ENCODE results near the gene GPX4. TPM values are rescaled to one million over a fixed set of nuclear protein-coding genes. Genes with fewer than 3 reads are reported as not detected.

GPX4 gene
- polyA plus RNA-seq, 4 donors, result 240 to 321 (median 259) TPM

DNA sequence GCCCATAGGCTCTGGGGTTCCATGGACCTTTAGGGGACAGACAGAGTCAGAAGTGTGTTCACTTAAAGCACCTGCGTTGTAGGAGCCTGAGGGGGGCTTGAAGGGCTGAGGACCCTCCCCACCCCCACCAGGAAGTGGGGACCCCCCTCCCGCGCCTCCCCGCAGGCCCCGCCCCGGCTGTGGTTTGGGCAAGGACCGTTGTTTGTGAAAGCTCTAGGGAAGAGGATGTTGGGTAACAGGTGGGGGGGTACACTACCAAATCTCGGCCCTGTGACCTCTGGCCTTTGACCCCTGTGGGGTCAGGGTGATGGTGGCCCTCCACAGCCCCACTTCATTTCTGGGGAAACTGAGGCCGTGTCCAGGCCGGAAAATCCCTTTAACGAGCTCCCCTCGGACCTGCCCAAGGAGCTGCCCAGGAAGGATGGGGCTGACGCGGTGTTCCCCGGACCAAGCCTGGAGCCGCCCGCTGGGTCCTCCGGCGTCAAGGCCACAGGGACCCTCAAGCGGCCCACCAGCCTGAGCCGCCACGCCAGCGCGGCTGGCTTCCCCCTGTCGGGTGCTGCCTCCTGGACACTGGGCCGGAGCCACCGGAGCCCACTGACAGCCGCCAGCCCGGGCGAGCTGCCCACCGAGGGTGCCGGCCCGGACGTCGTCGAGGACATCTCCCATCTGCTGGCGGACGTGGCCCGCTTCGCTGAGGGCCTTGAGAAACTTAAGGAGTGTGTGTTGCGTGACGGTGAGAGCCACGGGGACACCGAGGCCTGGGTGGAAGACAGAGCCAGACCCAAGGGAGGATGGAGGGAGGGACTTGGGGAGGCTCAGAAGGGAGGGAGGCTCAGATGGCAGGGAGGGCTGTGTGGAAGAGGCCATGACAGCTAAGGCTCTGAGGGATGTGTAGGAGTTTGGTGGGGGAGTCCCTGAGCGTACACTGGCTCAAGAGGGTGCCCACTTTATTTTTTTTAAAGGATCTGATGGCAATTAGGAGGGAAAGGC is 35.5 kb upstream of the GPX4 start:
- no peak for DNase-seq (ENCODE audit: low read depth in 4 of 4, low spot score in 2 of 4)

DNA sequence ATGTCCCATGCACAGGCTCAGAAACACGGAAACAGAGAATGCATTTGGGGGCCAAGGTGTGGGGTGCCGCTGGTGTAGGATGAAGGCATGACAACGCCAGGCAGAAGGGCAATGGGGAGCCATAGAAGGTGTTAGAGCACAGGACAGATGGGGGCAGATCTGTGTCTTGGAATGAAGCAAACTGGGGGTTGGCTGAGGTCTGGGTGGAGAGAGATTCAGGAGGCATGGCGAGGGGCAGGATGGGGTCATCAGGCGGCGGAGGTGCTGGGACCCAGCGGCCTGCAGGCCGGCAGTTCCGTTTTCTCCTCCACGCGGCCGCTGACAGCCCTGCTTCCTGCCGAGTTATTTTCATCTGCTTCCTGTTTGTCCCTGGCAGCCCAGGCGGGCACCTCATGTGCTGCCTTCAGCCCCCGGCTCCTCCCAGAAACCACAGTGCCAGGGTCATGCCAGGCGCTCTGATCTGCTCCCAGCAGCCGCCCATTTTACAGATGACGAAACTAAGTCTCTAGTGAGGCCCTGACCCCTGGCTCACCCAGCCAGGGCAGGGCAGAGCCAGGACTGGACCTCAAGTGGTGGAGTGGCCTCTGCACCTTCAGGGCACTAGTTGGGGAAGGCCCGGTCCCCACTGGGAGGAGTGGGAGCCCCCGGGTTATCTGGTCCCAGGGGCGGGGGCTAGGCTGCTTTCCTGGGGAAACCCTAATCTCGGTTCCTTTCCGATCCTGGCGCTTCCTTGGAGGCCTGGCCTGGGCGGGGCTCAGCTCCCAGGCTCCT is 34.6 kb upstream of the GPX4 start:
- no peak for DNase-seq (ENCODE audit: low read depth in 4 of 4, low spot score in 2 of 4)

DNA sequence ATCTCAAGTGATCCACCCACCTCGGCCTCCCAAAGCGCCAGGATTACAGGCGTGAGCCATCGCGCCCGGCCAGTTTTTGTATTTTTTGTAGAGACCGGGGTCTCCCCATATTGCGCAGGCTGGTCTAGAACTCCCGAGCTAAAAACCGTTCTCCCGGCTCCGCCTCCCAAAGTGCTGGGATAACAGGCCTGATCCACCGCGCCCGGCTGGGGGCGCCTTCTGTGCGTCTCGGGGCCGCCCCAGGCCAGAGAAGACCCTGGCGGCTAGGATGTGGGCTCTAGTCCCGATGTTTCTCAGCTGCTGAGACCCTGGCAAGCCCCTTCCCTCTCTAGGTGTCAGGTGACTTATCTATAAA is 33.2 kb upstream of the GPX4 start:
- DNase-seq (ENCODE audit: low read depth in 4 of 4, low spot score in 2 of 4), result no peak

DNA sequence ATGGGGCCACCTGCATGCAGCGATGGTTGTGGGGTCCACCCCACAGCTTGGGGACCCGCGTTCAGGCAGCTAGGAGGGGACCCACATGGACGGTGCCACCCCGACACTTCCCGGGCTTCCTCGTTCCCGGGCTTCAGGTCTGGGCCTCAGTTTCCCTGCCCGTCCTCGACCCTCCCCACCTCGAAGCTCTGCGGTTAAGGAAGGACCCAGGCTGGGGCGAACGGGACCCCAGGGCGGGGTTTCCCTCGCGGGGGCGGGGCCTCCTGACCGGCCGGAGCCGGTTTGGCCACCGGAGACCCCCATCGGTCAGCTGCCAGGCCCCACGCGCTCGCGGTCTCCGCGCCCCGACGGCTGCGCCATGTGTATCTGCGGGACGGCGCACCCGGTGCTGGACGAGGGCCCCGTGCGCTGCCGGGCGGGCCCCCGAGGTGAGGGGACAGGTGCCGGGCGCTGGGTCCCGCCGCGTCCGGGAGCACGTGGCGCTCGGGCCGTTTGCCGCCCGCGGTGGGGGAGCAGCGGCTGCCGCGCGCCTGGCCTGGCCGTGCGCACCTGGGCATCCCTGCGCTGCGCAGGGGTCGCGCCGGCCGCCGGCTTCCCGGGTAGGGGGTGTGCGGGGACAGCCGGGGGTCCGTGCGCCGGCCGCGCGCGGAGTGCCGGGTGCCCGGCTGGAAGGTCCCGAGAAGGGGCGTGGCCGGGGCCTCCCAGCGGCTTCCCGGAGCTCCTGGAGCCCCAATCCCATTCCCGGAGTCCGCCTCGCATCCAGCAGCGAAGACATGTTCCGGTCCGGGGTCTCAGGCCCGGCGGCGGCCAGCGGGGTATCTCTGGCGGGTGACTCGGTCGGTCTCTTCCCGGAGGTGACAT is 32.6 kb upstream of the GPX4 start:
- DNase-seq (ENCODE audit: low read depth in 4 of 4, low spot score in 2 of 4), result no peak

DNA sequence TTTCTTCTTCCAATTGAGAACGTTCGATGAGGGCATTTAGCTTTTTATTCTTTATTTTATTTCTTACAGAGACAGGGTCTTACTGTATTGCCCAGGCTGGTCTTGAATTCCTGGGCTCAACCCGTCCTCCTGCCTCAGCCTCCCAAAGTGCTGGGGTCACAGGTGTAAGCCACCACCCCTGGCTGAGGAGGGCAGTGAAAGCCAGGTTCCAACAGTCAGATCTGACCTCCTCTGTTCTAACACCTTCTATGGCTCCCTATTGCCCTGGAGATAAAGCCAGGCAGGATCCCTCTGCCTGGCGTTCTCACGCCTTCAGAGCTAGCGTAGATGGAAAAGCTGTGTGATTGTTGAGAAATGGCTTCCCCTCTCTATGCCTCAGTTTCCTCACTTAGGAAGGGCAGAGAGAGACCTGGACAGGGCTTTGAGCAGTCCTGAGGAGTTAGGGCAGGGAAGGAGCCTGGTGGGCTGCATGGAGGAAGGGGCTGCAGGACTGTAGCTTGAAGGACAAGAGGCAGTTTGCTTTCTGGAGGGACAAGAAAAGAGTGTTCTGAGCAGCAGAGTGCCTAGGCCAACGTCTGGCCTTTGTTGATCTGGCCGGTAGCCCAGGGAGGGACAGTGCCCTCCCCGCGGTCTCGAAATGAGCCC is 31.3 kb upstream of the GPX4 start:
- DNase-seq (ENCODE audit: low read depth in 4 of 4, low spot score in 2 of 4), result no peak

DNA sequence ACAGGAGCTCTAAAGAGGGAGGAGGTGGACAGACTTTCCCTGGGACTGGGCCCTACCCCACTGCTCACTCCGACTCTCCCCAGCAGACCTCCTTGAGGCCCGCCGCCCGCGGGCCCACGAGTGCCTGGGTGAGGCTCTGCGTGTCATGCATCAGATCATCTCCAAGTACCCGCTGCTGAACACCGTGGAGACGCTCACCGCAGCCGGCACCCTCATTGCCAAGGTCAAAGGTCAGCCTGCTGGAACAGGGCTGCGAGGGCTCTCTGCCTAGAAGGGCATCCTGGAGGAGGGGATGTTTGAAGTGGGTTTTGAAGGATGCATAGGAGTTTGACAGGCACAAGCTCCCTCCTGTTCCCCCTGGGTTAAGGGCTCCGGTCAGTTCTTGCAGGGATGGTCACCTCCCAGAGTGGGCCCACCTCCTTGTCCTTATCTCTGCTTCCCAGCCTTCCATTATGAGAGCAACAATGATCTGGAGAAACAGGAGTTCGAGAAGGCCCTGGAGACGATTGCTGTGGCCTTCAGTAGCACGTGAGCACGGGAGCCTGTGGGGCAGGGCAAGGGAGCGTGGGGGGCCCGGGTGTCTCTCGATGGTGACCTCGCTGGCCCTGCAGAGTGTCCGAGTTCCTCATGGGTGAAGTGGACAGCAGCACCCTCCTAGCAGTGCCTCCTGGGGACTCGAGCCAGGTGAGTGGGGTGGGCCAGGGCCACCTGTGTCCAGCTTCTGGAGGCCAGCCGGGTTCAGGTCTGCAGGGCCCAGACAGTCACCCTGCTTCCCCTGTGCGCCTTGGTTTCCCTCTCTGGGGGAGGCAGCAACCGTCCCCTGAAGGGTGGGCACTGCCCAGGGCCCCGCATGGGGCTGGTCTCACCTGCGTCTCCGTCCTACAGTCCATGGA is 30.5 kb upstream of the GPX4 start:
- no peak for DNase-seq (ENCODE audit: low read depth in 4 of 4, low spot score in 2 of 4)

DNA sequence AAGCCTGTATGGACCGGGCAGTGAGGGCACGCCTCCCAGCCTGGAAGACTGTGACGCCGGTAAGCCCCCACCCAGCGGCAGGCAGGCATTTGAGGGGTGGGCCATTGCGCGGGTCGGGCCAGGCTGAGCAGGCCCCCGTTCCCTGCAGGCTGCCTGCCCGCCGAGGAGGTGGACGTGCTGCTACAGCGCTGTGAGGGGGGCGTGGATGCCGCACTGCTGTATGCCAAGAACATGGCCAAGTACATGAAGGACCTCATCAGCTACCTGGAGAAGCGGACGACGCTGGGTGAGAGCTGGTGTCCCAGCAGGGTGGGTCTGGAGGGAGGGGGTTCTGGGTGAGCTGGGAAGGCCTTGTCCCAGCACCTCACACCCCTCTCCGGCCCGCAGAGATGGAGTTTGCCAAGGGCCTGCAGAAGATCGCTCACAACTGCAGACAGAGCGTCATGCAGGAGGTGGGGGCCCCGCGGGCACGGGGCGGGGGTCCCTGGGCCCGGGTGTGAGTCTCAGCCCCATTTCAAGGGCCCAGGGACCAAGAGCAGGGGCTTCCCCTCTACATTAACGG is 29.8 kb upstream of the GPX4 start:
- DNase-seq (ENCODE audit: low read depth in 4 of 4, low spot score in 2 of 4), result no peak

DNA sequence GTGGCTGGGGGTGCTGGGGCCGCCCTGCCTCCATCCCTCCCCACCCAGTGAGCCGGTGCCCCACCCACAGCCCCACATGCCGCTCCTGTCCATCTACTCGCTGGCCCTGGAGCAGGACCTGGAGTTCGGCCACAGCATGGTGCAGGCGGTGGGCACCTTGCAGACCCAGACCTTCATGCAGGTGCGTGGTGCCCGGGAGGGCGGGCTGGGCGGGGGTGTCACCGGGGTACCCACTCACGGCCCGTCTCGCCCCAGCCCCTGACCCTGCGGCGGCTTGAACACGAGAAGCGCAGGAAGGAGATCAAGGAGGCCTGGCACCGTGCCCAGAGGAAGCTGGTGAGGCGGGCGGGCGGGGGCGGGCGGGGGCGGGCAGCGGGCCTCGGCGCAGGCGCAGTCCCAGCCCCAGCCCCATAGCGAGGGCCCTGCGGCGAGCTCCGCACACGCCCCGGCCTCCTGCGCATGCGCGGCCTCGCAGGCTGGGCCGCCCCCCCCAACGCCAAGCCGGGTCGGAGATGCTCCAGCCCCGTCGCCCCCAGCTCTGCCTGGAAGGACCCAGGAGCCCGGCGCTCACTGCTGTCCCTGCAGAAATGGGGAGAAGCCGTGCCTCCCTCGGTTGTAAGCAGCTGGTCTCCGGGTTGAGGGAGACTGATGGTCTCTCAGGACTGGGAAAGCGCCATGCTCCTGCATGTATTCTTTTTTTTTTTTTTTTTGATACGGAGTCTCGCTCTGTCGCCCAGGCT is 29.1 kb upstream of the GPX4 start:
- DNase-seq (ENCODE audit: low read depth in 4 of 4, low spot score in 2 of 4), result no peak

DNA sequence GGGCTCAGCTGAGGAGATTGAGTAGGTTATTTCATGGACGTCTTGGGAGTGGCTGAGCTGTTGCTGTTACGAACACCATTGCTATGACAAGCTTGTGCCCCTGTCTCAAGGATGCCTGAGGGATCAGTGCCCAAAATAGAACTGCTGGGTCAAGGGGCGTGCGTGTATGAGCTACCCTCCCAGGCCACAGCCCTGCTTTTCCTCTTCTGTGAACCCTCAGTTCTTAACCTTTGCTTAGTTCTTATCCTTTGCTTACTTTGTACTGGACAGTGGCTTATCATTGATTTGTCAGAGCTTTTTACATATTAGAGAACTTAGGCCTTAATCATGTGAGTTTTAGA is 27.8 kb upstream of the GPX4 start:
- DNase-seq (ENCODE audit: low read depth in 4 of 4, low spot score in 2 of 4), result no peak

DNA sequence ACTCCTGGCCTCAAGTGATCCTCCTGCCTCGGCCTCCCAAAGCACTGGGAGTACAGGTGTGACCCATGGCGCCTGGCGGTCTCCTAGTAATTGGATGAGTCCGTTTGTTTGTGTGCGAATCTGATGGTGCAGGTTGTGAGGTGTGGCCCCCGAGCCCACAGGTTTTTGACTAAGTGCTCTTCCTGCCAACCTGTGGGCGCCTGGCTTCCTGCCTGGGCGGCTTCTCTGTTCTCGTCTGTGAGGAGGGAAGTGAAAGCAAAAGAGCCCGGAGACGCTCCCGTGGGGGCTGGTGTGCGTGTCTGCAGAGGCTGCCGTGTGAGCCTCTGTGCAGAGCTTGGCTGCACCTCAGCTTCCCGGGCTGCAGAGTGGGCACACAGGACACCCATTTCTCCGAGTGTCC is 26.8 kb upstream of the GPX4 start:
- DNase-seq (ENCODE audit: low read depth in 4 of 4, low spot score in 2 of 4), result no peak

DNA sequence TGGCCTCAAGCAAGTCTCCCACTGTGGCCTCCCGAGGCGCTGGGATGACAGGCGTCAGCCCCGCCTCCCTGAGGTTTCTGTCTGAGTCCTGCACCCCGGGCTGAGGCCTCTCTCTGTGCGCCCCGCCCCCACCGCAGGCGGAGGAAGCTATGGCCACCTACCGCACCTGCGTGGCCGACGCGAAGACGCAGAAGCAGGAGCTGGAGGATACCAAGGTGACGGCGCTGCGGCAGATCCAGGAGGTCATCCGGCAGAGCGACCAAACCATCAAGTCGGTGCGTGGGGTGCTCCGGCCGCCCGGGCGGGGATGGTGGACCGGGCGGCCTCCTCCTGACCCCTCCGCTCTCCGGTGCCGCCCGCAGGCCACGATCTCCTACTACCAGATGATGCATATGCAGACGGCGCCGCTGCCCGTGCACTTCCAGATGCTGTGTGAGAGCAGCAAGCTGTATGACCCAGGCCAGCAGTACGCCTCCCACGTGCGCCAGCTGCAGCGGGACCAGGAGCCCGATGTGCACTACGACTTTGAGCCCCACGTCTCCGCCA is 24.2 kb upstream of the GPX4 start:
- DNase-seq (ENCODE audit: low read depth in 4 of 4, low spot score in 2 of 4), result no peak

DNA sequence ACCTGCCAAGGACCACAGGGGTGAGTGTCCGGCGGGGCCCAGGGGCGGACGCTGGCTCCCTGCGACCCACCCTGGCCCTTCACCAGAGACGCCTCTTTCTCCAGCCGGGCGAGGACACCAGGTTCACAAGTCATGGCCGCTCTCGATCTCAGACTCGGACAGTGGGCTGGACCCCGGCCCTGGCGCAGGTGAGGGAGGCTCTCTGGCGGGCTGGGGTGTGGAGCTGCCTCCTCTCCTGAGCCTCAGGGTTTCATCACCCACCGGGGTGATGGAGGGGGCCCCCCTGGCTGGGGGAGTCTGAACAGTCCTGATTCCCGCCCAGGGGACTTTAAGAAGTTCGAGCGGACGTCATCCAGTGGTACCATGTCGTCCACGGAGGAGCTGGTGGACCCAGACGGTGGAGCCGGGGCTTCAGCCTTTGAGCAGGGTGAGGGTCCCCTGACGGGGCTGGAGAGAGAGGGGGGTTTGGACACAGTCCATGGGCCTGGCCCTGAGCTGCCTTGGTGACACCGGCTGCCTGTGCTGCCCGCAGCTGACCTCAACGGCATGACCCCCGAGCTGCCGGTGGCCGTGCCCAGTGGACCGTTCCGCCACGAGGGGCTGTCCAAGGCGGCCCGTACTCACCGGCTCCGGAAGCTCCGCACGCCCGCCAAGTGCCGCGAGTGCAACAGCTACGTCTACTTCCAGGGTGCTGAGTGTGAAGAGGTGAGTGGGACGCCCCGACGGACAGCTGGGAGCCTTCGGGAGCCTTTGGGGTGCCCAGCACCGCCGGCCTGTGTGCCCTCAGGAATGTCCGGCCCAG is 23.2 kb upstream of the GPX4 start:
- no peak for DNase-seq (ENCODE audit: low read depth in 4 of 4, low spot score in 2 of 4)

DNA sequence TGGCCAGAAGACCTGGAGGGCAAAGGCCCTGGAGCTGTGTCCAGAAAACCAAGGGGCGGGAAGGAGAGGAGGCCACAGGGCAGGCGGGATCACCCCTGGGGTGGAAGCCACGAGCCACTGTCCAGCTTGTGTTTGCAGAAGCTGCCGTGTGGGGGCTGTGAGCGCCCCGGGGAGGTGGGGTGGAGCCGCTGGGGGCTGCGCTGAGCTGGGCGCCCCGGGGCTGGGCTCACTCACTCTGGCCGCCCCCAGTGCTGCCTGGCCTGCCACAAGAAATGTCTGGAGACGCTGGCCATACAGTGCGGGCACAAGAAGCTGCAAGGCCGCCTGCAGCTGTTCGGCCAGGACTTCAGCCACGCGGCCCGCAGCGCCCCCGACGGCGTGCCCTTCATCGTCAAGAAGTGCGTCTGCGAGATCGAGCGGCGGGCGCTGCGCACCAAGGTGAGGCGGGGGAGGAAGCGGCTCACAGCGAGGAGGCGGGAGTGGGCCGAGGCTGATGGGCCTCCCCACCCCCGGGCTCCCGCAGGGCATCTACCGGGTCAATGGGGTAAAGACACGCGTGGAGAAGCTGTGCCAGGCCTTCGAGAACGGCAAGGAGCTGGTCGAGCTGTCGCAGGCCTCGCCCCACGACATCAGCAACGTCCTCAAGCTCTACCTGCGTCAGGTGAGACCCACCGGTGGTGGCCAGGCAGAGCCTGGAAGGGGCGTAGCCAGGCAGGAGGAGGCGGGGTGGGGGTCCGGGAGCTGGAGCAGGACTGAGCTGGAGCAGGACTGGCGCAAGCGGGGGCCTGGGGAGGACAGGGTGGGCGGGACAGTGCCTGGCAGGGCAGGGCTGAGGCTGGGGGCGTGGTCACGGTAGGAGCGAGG is 22.3 kb upstream of the GPX4 start:
- no peak for DNase-seq (ENCODE audit: low read depth in 4 of 4, low spot score in 2 of 4)

DNA sequence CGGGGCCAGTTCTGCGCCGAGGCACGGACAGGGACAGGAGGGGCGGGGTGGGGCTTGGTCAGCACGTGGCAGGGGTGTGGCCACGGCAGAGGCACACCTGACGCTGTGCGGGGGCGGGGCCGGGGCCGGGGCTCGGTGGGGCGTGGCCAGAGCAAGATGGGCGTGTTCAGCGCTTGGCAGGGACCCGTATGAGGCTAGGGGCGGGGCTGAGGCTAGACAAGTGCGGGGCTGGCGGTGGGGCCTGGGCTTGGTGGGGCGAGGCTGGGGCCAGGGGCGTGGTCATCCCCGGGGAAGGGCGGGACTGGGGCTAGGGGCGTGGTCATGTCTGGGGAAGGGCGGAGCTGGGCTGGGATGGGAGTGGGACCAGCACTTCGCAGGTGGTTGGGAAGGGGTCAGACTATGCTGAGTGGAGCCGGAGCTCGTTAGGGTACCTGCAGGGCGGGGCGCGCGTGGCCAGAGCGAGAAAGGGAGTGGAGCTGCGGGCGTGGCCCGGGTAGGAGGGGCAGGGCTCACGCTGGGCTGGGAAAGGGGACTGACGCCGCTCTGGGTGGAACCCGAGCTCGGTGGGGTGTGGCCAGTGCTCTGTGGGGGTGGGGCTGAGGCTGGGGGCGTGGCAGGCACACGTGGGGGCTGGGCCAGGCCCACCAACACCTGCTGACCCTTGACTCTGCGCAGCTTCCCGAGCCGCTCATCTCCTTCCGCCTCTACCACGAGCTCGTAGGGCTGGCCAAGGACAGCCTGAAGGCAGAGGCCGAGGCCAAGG is 21.4 kb upstream of the GPX4 start:
- no peak for DNase-seq (ENCODE audit: low read depth in 4 of 4, low spot score in 2 of 4)

DNA sequence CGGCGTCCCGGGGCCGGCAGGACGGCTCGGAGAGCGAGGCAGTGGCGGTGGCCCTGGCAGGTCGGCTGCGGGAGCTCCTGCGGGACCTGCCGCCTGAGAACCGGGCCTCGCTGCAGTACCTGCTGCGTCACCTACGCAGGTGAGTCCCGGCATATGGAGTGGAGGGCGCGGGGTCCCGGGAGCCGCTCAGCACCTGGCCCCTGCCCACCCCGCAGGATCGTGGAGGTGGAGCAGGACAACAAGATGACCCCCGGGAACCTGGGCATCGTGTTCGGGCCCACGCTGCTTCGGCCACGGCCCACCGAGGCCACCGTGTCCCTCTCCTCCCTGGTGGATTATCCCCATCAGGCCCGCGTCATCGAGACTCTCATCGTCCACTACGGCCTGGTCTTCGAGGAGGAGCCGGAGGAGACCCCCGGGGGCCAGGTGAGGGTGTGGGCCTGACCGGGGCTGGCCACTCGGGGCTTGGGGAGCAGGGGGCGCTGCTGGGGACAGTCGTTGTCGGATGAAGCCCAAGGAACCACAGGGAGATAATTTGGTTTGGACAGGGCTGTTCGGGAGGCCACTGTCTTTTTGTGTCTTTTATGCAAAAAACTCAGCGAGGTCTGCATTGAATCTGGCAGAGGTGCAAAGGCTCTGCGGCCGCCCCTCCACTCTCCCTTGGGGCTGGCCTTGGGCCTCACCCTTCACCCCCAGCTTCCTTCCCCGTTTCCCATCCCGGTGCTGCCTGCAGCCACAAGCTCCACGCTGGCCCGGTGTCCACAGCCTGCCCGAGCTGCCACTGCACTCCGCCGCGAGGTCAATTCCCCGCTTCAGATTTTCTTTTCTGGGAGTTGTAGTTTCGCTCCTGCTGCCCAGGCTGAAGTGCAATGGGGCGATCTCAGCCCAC is 20.6 kb upstream of the GPX4 start:
- no peak for DNase-seq (ENCODE audit: low read depth in 4 of 4, low spot score in 2 of 4)
